GM21717 (cell line): Measurements from ENCODE around the gene KCNJ6.

Experiments used
- ATAC-seq: cut with Tn5 transposase; IDR thresholded peaks from one replicate; pipeline ENCODE4 v1.9.1; 2021; ENCODE audit warnings: mild to moderate bottlenecking, moderate library complexity; ENCODE audit not compliant: unreplicated experiment

KCNJ6 gene

DNA sequence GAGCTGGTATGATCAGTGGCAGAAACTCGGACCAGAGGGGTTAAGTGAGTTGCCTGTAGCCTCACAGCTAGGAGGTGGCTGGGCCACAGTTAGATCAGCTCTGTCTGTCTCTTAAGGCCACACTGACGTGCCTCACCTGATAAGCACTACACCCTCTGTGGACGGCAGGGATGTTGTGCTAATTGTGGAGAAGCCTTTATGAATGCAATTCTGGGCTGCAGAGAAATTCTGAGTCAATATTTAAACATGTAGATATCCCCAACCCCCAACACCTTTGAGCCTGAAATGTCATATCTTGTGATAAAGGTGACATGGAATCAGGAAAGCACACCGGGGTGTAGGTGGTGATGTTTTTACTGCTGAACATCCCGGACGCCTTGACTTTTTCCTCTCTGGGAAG lies 88.3 kb downstream of the KCNJ6 start:
- ATAC-seq = no peak

- ATAC-seq = no peak
Measured at GRCh38 chr21:37821786-37822450, 94.3 kb downstream of the KCNJ6 start.

DNA sequence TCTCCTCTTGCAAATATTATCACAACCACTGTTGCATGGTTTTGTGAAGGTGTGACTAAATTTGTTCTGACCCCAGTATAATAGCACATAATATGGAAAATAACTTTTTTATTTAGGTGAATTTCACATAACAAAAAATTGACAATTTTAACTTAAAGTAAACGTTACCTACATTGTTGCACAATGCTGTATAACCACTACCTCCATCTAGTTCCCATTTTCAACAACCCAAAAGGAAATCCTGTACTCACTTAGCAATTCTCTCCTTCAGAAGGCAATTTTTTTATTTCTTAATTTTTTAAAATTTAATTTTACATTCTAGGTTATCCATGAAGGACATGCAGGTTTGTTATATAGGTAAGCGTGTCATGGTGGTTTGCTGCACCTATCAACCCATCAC lies 95.2 kb downstream of the KCNJ6 start:
- no peak for ATAC-seq

GRCh38 chr21:37819372-37819771 lies 96.9 kb downstream of the KCNJ6 start:
- no peak for ATAC-seq

GRCh38 chr21:37817242-37817641 lies 99.0 kb downstream of the KCNJ6 start:
- ATAC-seq = no peak

DNA sequence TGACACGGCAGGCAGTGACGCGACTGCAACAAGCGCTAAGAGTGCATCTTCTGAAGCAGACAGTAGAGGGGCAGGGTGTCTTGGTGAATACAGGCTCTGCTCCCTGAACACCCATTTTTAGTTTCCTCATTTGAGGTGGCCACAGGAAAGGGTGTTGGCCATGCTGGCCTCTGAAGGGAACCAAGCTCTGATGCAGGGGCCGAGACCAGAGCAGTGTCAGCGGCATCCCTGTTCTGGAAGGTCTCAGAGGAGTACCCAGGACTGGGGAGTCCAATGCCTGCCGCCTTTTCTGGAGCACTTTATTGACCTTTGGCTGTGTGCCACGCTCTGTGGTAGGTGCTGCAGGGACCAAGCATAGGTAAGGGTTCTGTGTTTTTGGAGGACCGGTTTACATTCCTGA lies 100.4 kb downstream of the KCNJ6 start:
- ATAC-seq = no peak

DNA sequence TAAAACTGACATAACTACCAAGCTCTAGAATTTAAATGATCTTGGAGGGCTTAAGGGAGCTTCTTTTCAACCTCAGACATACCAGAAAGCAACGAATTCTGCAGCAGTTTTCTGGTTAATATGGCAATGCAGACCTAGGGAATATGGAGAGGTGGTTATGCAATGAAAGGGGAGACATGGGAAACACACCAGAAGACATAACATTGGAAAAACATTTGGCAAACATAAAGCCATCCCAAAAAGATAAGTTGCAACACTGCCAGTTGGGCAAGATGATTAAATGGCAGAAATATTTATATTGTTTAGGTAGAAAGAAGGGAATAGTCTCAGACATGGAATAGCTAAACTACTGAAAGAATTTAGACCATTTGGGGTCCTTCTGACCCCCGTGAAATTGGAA lies 104.5 kb downstream of the KCNJ6 start:
- ATAC-seq = no peak

- no peak for ATAC-seq
Measured at GRCh38 chr21:37808261-37808660, 108.0 kb downstream of the KCNJ6 start.

- ATAC-seq = no peak
Measured at GRCh38 chr21:37805266-37805665, 111.0 kb downstream of the KCNJ6 start.

DNA sequence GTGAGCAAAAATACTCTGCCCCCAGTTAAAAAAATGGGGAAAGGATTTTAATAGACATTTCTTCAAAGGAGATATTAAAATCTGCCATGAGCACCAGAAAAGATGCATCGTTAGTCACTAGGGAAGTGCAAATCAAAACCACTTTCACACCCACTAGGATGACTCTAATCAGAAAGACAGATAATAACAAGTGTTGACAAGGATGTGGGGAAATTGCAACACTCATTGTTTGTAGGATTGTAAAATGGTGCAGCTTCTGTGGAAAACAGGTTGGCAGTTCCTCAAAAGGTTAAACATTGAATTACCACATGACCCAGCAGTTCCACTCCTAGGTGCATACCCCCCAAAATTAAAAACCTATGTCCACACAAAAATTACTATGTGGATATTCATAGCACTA lies 112.3 kb downstream of the KCNJ6 start:
- no peak for ATAC-seq

DNA sequence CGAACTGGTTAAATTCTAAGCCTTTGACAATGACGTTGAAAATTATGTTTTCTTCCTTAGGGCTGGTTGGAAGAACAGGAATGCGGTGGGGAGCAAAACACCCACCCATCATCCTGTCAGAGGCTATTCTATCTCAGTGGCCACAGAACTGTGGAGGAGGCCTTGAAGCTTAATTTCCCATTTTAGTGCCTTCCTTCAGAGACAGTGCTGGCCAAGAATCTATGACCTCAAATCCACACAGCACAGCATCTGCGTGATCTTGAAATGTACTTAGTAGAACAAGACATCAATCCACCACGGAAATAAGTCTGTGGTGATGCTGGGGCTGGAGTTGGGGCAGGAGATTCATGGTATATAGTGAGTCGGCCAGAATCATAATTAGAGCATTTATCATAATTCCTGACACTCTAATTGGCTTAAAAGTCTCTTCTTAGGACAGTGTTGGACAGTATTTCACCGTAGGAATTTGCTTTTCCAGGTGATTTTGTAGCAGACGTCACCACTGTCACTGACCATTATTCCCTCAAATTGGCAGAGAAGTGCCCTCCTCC lies 113.1 kb downstream of the KCNJ6 start:
- no peak for ATAC-seq

DNA sequence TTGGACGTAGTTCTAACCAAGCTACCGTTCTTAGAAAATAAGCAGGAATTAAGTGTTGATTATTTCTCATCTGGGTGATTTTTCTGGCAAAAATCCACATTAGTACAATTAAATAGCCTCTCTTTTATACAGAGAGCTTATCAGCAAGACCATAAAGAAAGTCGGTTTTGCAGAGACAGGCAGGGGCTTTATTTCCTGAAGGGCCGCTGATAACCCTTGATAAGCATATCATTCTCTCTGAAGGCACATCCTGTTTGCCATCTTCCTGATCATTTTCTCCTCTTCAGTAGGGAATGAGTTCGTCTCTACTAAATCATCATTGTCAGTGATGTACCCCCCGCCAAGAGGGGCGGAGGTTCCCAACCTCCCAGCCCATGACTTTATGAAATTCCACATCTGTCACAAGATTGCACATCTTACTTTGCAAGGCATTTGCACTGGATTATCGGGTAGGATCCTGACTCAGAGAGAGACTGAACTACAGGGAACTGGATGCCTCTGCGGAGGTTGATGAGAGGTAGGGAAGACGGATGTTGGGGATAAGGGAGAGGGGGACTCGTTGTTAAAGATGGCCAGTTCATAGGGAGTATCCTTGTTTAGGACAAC lies 115.7 kb downstream of the KCNJ6 start:
- no peak for ATAC-seq

- no peak for ATAC-seq
Measured at GRCh38 chr21:37800057-37800455, 116.2 kb downstream of the KCNJ6 start.

DNA sequence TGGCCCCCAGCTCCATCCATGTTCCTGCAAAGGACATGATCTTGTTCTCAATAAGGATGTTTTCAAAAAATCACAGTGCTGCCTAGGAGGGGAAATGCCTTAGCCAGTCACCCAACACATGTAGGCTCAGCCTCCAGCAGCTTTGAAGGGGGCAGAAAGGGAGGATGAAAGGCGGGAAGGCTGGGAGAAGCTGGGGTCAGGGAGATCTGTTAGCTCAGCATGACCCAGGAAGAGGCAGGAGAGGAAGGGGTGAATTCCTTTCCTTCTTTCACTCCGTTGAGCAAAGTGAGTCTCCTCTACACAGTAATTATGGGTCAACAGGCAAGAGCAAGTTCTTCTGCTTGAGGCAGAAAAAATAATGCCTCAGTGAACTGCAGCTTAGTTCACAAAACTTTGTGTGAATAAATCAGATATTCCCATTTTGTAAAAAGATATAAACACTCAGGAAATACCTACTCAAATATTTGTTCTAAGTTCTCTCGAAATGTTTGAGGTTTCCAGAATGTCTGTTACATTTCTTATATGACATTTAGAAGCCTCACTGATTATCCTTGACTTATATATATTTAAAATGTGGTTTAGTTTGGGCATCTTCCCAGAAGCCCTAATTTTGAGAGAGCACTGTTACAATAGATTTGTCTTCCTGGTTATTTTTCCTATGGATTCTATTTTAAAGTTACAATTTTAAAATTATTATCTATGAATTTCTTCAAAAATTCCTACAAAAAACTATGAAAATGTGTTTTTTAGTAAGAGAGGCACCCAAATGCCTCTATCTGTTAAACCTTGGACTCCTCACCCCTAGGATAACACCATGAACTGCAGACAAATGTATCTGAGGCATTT lies 116.8 kb downstream of the KCNJ6 start:
- ATAC-seq = no peak

DNA sequence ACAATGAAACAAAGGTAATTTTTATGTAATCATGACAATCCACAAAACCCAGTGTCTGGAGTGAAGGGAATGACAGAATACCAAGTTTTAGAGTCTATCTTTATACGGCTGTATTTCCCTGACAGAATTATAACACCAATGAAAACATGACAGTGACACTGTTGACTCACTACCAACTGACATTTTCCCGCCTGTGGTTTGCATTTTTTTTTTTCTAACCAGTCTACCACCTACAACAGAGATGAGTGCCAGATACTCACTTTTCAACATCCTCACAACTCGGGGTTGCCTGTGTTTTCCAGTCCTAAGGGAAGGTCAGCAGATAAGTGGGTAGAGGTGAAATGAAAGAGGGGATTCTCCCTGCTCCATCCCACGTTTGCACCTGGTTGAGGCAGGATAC lies 118.9 kb downstream of the KCNJ6 start:
- ATAC-seq = no peak

DNA sequence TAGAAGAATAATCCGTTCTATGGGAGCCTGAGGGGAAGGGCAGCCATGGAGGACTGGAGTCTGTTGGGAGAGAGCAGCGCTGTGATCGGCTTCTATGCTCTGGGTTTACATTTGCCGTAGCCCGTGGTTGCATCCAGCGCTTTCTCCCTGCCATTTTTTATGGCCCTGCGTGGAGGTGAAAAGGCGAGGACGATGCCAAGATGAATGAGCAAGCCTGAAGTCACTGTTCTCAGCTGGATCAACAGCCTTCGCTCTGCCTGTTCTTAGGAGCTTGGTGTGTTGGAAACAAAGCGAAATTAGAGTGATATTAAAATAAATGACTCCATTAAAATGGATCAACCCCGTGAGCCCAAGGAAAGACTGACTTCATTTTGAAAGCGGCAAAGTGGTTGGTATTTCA lies 120.2 kb downstream of the KCNJ6 start:
- no peak for ATAC-seq

GRCh38 chr21:37793660-37794059 lies 122.6 kb downstream of the KCNJ6 start:
- no peak for ATAC-seq

- ATAC-seq = no peak
Measured at GRCh38 chr21:37792046-37792445, 124.2 kb downstream of the KCNJ6 start.

GRCh38 chr21:37790905-37791304 lies 125.4 kb downstream of the KCNJ6 start:
- ATAC-seq = no peak

DNA sequence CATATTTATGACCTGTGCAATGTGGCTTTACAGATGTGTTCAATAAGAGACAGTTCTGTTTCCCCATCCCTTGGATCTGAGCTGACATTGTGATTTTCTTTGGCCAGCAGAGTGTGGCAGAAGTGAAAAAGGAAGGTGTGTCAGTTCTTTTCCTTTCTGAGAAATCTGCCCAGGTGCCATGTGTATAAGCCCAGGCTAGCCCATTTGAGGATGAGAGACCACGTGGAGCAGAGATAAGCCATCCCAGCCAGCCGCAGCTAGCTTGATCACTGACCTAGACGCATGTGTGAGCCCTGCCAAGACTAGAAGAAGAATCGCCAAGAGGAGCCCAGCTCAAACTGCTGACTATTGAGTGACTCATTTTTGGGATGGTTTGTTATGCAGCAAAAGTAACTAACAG lies 127.8 kb downstream of the KCNJ6 start:
- no peak for ATAC-seq

DNA sequence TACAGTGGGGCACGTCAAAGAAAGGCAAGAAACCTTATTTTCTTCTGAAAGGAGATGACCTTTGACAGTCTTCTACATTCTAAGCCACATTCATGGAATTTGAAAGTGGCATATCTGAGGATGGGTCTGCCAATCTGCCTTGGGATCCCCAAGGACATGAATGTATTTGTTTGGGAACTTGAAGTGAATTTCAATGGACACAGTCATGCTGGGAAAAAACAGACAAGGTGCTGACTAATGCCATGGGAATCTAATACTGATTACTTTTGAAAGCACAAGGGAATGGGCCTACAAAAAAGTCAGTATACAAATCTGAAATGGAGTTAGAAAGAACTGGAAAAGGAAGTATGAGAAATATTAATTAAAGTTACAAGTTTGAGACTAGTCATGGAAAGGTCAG lies 128.8 kb downstream of the KCNJ6 start:
- ATAC-seq = no peak
